Breast epithelium (tissue), 3 donors: ENCODE results near the gene SDC1.

Source experiments
- CTCF ChIP-seq, 3 donors: fragments of 450-650 bp; IDR thresholded peaks; one replicate each; pipeline ENCODE4 v1.5.1; 2016 to 2017; ENCODE audit warnings: antibody characterized with exemption in 3 of 3, mild to moderate bottlenecking in 3 of 3, moderate library complexity in 3 of 3
- POLR2A ChIP-seq: fragments of 450-650 bp; IDR thresholded peaks from one replicate; pipeline ENCODE4 v1.6.1; 2016; ENCODE audit warnings: antibody characterized with exemption, mild to moderate bottlenecking, moderate library complexity
- POLR2AphosphoS5 ChIP-seq, 3 donors: sonication (generic); formaldehyde crosslinking; IDR thresholded peaks; one replicate each; pipeline ENCODE4 v1.6.1; 2017; ENCODE audit warnings: antibody characterized with exemption in 3 of 3

- TF ChIP-seq CTCF (IDR thresholded peaks at IDR 0.05) (no peak), POLR2A (no peak), POLR2AphosphoS5 (IDR thresholded peaks at IDR 0.05) (no peak)
Observed at GRCh38 chr2:20182241-20182931, 42.5 kb downstream of the SDC1 start.
